Central memory CD4-positive, alpha-beta T cell (primary cell): ENCODE measurements around the gene CSH2.
"Not testable (repeated sequence)": the region's sequence is repeated elsewhere in the genome, so short reads cannot be mapped to it uniquely, and the experiment has no call there.

Source experiments
- DNase-seq: peaks from one replicate; pipeline ENCODE4 v3.0.0; 2022
- total RNA-seq, 3 experiments: gene quantifications; one replicate each; lab custom pipeline; 2026; lab: John Stamatoyannopoulos, UW

The CSH2 gene
- total RNA-seq = 0 reads per million in 3 experiments

GRCh38 chr17:63873577-63873976 lies at the start of gene CSH2:
Gene CSH2 (minus strand): TSS chr17:63873677. CDS start chr17:63873614, 63 bp downstream.
- DNase-seq = not testable (repeated sequence)

GRCh38 chr17:63922402-63922801 lies 48.9 kb upstream of the CSH2 start:
- not testable (repeated sequence) for DNase-seq

- DNase-seq = not testable (repeated sequence)
Measured at GRCh38 chr17:63920779-63921178, 47.3 kb upstream of the CSH2 start.

- not testable (repeated sequence) for DNase-seq
Measured at GRCh38 chr17:63920050-63920449, 46.6 kb upstream of the CSH2 start.

- peak; percentile 71 for DNase-seq
Measured at GRCh38 chr17:63919311-63919723, 45.8 kb upstream of the CSH2 start.

- DNase-seq = not testable (repeated sequence)
Measured at GRCh38 chr17:63918789-63919305, 45.4 kb upstream of the CSH2 start, which contains the start of gene GH1. Gene GH1 (minus strand): TSS chr17:63918839. CDS start chr17:63918776, 63 bp downstream.

GRCh38 chr17:63918305-63918704 lies 44.8 kb upstream of the CSH2 start:
- DNase-seq = no peak

- DNase-seq = no peak
Measured at GRCh38 chr17:63917646-63918045, 44.2 kb upstream of the CSH2 start.

- DNase-seq = not testable (repeated sequence)
Measured at GRCh38 chr17:63917206-63917605, 43.7 kb upstream of the CSH2 start.

- no peak for DNase-seq
Measured at GRCh38 chr17:63916566-63917185, 43.2 kb upstream of the CSH2 start.

GRCh38 chr17:63915753-63916152 lies 42.3 kb upstream of the CSH2 start:
- DNase-seq = not testable (repeated sequence)

- no peak for DNase-seq
Measured at GRCh38 chr17:63914471-63914870, 41.0 kb upstream of the CSH2 start.

- peak; percentile 44 for DNase-seq
Measured at GRCh38 chr17:63911657-63912100, 38.2 kb upstream of the CSH2 start.

GRCh38 chr17:63911041-63911635 lies 37.7 kb upstream of the CSH2 start, which contains the start of gene CSHL1:
Gene CSHL1 (minus strand): TSS chr17:63911258. CDS start chr17:63911196, 62 bp downstream.
- DNase-seq = no peak

- DNase-seq = no peak
Measured at GRCh38 chr17:63910096-63910495, 36.6 kb upstream of the CSH2 start.

- not testable (repeated sequence) for DNase-seq
Measured at GRCh38 chr17:63909586-63909985, 36.1 kb upstream of the CSH2 start.

GRCh38 chr17:63907161-63907778 lies 33.8 kb upstream of the CSH2 start:
- not testable (repeated sequence) for DNase-seq

- not testable (repeated sequence) for DNase-seq
Measured at GRCh38 chr17:63904796-63905195, 31.3 kb upstream of the CSH2 start.

- peak; percentile 36 for DNase-seq
Measured at GRCh38 chr17:63903787-63904201, 30.3 kb upstream of the CSH2 start.

- DNase-seq = not testable (repeated sequence)
Measured at GRCh38 chr17:63901971-63902370, 28.5 kb upstream of the CSH2 start.

- DNase-seq = peak; percentile 33
Measured at GRCh38 chr17:63898899-63899798, 25.7 kb upstream of the CSH2 start.
